SK-N-SH treated with all-trans-retinoic acid at 6 μM for 48 hours (cell line): ENCODE measurements around the gene GAL.

Source experiments
- ATAC-seq: fragments of 200-7000 bp; cut with Tn5 transposase; 3 replicates; pipeline ENCODE4 v1.9.1; 2020; ENCODE audit warnings: mild to moderate bottlenecking, moderate library complexity
- BACH2 ChIP-seq: fragments of 250-450 bp; sonication (Bioruptor Pico); IDR thresholded peaks from 2 replicates; pipeline ENCODE4 v1.9.0; 2021; ENCODE audit warnings: mild to moderate bottlenecking, borderline replicate concordance
- CSDC2 ChIP-seq: fragments of 250-450 bp; sonication (Bioruptor Pico); IDR thresholded peaks from 2 replicates; pipeline ENCODE4 v1.5.0; 2020; ENCODE audit warnings: mild to moderate bottlenecking, moderate library complexity
- ESRRG ChIP-seq: fragments of 250-450 bp; sonication (Bioruptor Pico); IDR thresholded peaks from 2 replicates; pipeline ENCODE4 v1.6.1; 2021; ENCODE audit warnings: mild to moderate bottlenecking
- GLIS3 ChIP-seq: fragments of 250-450 bp; sonication (Bioruptor Pico); IDR thresholded peaks from 2 replicates; pipeline ENCODE4 v1.5.0; 2020; ENCODE audit warnings: mild to moderate bottlenecking, moderate library complexity
- ISL1 ChIP-seq: fragments of 250-450 bp; sonication (Bioruptor Pico); IDR thresholded peaks from 2 replicates; pipeline ENCODE4 v2.1.2; 2022; ENCODE audit warnings: mild to moderate bottlenecking, moderate library complexity
- OSR1 ChIP-seq: fragments of 250-450 bp; sonication (Bioruptor Pico); IDR thresholded peaks from 2 replicates; pipeline ENCODE4 v1.8.0; 2022; ENCODE audit warnings: moderate library complexity, mild to moderate bottlenecking, inconsistent platforms
- PPARA ChIP-seq: fragments of 250-450 bp; sonication (Bioruptor Pico); IDR thresholded peaks from 2 replicates; pipeline ENCODE4 v1.5.0; 2020; ENCODE audit warnings: mild to moderate bottlenecking, borderline replicate concordance
- RARB ChIP-seq: fragments of 250-450 bp; sonication (Bioruptor Pico); IDR thresholded peaks from 2 replicates; pipeline ENCODE4 v1.8.0; 2021; ENCODE audit warnings: mild to moderate bottlenecking, moderate library complexity
- SNAI2 ChIP-seq: fragments of 250-450 bp; sonication (Bioruptor Pico); IDR thresholded peaks from 2 replicates; pipeline ENCODE4 v1.5.0; 2020; ENCODE audit warnings: mild to moderate bottlenecking, moderate library complexity
- TCF4 ChIP-seq: fragments of 250-450 bp; sonication (Bioruptor Pico); IDR thresholded peaks from 2 replicates; pipeline ENCODE4 v1.8.0; 2021; ENCODE audit warnings: mild to moderate bottlenecking, moderate library complexity, borderline replicate concordance
- TOX ChIP-seq: fragments of 250-450 bp; sonication (Bioruptor Pico); IDR thresholded peaks from 2 replicates; pipeline ENCODE4 v1.8.0; 2021; ENCODE audit warnings: mild to moderate bottlenecking, moderate library complexity, borderline replicate concordance
- ZFP30 ChIP-seq: fragments of 450-650 bp; formaldehyde crosslinking; IDR thresholded peaks from 2 replicates; pipeline ENCODE4 v1.5.0; 2022; ENCODE audit warnings: mild to moderate bottlenecking, moderate library complexity
- ZNF565 ChIP-seq: fragments of 450-650 bp; formaldehyde crosslinking; conservative IDR thresholded peaks from 2 replicates; pipeline ENCODE4 v1.5.0; 2020; ENCODE audit warnings: low read depth, mild to moderate bottlenecking, moderate library complexity
- ZNF8 ChIP-seq: fragments of 450-650 bp; formaldehyde crosslinking; IDR thresholded peaks from 2 replicates; pipeline ENCODE4 v1.5.0; 2020; ENCODE audit warnings: mild to moderate bottlenecking, moderate library complexity
- TF ChIP-seq, protein P1 (sequence below): fragments of 250-450 bp; sonication (Bioruptor Pico); IDR thresholded peaks from 2 replicates; pipeline ENCODE4 v1.5.0; 2020; ENCODE audit warnings: mild to moderate bottlenecking, moderate library complexity
- TF ChIP-seq, protein P2 (sequence below): fragments of 250-450 bp; sonication (Bioruptor Pico); IDR thresholded peaks from 2 replicates; pipeline ENCODE4 v1.8.0; 2020; ENCODE audit warnings: mild to moderate bottlenecking, moderate library complexity, borderline replicate concordance
- TF ChIP-seq, protein P3 (sequence below): fragments of 250-450 bp; sonication (Bioruptor Pico); IDR thresholded peaks from 2 replicates; pipeline ENCODE4 v1.5.1; 2021; ENCODE audit warnings: mild to moderate bottlenecking, moderate library complexity
- TF ChIP-seq, protein P4 (sequence below): fragments of 250-450 bp; sonication (Bioruptor Pico); IDR thresholded peaks from 2 replicates; pipeline ENCODE4 v1.5.1; 2020; ENCODE audit warnings: low read depth, mild to moderate bottlenecking, moderate library complexity
- TF ChIP-seq, protein P5 (sequence below): fragments of 250-450 bp; sonication (Bioruptor Pico); IDR thresholded peaks from 2 replicates; pipeline ENCODE4 v1.8.0; 2021; ENCODE audit warnings: low read depth, mild to moderate bottlenecking, moderate library complexity, borderline replicate concordance

Gene GAL

DNA sequence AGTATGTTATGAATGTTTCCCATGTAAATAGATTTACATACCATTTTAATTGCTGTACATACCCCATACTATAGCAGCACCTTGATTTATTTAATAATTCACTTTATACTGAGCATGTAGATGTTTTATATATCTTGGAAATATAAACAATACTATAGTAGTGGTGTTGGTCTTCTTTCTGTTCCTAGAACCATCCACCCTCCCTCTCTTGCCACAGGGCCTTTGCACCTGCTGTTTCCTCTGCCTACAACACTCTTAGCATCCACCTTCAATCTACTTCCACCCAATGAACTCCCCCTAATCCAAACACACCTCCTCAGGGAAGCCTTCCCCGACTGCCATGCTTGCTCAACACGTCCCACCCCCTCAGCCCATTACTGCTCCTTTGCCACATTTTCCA, 36.7 kb downstream of the GAL start:
- ATAC-seq, result no peak
- TF ChIP-seq ESRRG (CRISPR knock-in tag), result no peak
- TF ChIP-seq SNAI2 (CRISPR knock-in tag), result no peak

DNA sequence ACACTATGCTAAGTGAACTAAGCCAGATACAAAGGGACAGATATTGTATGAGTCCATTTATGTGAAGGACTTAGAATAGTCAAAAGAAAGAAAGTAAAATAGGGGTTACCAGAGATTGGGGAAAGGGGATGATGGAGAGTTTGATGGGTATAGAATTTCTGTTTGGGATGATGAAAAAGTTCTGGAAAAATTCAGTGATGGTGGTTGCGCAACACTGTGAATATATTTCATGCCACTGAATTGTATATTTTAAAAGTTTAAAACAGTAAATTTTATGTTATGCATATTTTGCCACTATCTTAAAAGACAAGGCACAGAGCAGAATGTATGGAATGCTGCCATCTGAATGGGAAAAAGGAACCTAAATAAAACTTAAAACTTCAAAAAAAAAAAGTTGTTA, 37.8 kb downstream of the GAL start:
- no peak for ATAC-seq
- no peak for TF ChIP-seq TCF4 (CRISPR knock-in tag)
- TF ChIP-seq PPARA (CRISPR knock-in tag), result no peak
- TF ChIP-seq ZNF8 (CRISPR knock-in tag), result no peak
- no peak for TF ChIP-seq TOX (CRISPR knock-in tag)
- TF ChIP-seq ISL1, result no peak
- TF ChIP-seq, protein P1, sequence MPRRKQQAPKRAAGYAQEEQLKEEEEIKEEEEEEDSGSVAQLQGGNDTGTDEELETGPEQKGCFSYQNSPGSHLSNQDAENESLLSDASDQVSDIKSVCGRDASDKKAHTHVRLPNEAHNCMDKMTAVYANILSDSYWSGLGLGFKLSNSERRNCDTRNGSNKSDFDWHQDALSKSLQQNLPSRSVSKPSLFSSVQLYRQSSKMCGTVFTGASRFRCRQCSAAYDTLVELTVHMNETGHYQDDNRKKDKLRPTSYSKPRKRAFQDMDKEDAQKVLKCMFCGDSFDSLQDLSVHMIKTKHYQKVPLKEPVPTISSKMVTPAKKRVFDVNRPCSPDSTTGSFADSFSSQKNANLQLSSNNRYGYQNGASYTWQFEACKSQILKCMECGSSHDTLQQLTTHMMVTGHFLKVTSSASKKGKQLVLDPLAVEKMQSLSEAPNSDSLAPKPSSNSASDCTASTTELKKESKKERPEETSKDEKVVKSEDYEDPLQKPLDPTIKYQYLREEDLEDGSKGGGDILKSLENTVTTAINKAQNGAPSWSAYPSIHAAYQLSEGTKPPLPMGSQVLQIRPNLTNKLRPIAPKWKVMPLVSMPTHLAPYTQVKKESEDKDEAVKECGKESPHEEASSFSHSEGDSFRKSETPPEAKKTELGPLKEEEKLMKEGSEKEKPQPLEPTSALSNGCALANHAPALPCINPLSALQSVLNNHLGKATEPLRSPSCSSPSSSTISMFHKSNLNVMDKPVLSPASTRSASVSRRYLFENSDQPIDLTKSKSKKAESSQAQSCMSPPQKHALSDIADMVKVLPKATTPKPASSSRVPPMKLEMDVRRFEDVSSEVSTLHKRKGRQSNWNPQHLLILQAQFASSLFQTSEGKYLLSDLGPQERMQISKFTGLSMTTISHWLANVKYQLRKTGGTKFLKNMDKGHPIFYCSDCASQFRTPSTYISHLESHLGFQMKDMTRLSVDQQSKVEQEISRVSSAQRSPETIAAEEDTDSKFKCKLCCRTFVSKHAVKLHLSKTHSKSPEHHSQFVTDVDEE (CRISPR knock-in tag), result no peak
- TF ChIP-seq ZNF565 (CRISPR knock-in tag), result no peak
- no peak for TF ChIP-seq BACH2
- TF ChIP-seq, protein P2, sequence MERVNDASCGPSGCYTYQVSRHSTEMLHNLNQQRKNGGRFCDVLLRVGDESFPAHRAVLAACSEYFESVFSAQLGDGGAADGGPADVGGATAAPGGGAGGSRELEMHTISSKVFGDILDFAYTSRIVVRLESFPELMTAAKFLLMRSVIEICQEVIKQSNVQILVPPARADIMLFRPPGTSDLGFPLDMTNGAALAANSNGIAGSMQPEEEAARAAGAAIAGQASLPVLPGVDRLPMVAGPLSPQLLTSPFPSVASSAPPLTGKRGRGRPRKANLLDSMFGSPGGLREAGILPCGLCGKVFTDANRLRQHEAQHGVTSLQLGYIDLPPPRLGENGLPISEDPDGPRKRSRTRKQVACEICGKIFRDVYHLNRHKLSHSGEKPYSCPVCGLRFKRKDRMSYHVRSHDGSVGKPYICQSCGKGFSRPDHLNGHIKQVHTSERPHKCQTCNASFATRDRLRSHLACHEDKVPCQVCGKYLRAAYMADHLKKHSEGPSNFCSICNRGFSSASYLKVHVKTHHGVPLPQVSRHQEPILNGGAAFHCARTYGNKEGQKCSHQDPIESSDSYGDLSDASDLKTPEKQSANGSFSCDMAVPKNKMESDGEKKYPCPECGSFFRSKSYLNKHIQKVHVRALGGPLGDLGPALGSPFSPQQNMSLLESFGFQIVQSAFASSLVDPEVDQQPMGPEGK, result no peak
- TF ChIP-seq, protein P3, sequence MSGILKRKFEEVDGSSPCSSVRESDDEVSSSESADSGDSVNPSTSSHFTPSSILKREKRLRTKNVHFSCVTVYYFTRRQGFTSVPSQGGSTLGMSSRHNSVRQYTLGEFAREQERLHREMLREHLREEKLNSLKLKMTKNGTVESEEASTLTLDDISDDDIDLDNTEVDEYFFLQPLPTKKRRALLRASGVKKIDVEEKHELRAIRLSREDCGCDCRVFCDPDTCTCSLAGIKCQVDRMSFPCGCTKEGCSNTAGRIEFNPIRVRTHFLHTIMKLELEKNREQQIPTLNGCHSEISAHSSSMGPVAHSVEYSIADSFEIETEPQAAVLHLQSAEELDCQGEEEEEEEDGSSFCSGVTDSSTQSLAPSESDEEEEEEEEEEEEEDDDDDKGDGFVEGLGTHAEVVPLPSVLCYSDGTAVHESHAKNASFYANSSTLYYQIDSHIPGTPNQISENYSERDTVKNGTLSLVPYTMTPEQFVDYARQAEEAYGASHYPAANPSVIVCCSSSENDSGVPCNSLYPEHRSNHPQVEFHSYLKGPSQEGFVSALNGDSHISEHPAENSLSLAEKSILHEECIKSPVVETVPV, result no peak
- TF ChIP-seq, protein P4, sequence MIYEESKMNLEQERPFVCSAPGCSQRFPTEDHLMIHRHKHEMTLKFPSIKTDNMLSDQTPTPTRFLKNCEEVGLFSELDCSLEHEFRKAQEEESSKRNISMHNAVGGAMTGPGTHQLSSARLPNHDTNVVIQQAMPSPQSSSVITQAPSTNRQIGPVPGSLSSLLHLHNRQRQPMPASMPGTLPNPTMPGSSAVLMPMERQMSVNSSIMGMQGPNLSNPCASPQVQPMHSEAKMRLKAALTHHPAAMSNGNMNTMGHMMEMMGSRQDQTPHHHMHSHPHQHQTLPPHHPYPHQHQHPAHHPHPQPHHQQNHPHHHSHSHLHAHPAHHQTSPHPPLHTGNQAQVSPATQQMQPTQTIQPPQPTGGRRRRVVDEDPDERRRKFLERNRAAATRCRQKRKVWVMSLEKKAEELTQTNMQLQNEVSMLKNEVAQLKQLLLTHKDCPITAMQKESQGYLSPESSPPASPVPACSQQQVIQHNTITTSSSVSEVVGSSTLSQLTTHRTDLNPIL (CRISPR knock-in tag), result no peak
- TF ChIP-seq ZFP30 (CRISPR knock-in tag), result no peak
- TF ChIP-seq GLIS3 (CRISPR knock-in tag), result no peak
- TF ChIP-seq RARB (CRISPR knock-in tag), result no peak

DNA sequence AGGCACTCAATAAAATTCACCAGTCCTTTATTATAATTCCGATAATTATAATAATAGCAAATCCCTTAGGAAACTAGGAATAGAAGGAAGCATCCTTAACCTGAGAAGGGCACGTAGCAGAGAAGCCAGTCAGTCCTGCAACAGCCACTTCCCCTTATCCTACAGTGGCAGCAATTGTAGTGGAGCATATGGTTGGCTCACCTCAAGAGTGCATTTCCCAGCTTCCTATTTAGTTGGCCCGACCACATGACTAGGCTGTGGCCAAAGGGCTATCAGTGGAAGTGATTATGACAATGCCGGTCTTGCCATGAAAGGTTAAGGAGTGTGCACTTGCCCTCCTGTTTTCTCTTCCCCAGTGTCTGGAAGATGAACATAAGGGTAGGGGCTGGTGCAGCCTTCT, 39.9 kb downstream of the GAL start:
- TF ChIP-seq PPARA (CRISPR knock-in tag), result no peak
- TF ChIP-seq ZFP30 (CRISPR knock-in tag), result no peak
- TF ChIP-seq OSR1 (CRISPR knock-in tag), result no peak
- no peak for TF ChIP-seq CSDC2 (CRISPR knock-in tag)
- TF ChIP-seq, all 23 proteins: peak for 0
- ATAC-seq, result no peak

DNA sequence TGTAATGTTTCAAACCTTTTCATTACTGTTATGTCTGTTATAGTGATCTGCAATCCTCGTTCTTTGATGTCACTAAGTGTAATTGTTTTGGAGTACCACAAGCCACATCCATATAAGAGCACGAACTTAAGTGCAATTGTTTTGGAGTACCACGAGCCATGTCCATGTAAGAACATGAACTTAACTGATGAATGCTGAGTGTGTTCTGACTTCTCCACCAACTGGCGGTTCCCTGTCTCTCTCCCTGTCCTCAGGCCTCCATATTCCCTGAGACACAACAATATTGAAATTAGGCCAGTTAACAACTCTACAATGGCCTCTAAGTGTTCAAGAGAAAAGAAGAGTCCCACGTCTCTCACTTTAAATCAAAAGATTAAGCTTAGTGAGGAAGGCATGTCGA, 43.4 kb downstream of the GAL start:
- peak; percentile 65; the same call in 1 of the 3 replicates for ATAC-seq
- TF ChIP-seq PPARA (CRISPR knock-in tag) (no peak), GLIS3 (CRISPR knock-in tag) (no peak), ISL1 (no peak)
- TF ChIP-seq, protein P2, result no peak
- TF ChIP-seq, protein P5, sequence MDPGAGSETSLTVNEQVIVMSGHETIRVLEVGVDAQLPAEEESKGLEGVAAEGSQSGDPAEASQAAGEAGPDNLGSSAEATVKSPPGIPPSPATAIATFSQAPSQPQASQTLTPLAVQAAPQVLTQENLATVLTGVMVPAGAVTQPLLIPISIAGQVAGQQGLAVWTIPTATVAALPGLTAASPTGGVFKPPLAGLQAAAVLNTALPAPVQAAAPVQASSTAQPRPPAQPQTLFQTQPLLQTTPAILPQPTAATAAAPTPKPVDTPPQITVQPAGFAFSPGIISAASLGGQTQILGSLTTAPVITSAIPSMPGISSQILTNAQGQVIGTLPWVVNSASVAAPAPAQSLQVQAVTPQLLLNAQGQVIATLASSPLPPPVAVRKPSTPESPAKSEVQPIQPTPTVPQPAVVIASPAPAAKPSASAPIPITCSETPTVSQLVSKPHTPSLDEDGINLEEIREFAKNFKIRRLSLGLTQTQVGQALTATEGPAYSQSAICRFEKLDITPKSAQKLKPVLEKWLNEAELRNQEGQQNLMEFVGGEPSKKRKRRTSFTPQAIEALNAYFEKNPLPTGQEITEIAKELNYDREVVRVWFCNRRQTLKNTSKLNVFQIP, result no peak
